ENCODE measurements around the gene PTPRN. TPM values are rescaled to one million over a fixed set of nuclear protein-coding genes. Genes with fewer than 3 reads are reported as not detected.
A peak's percentile ranks its signal among the peaks of the same experiment; 100 is the strongest.
"Not testable (repeated sequence)": the region's sequence is repeated elsewhere in the genome, so short reads cannot be mapped to it uniquely, and the experiment has no call there.

PTPRN gene
- total and polyA plus RNA-seq, 8 donors: 0.17 to 1.4 (median 0.79) TPM; not detected in 1

DNA sequence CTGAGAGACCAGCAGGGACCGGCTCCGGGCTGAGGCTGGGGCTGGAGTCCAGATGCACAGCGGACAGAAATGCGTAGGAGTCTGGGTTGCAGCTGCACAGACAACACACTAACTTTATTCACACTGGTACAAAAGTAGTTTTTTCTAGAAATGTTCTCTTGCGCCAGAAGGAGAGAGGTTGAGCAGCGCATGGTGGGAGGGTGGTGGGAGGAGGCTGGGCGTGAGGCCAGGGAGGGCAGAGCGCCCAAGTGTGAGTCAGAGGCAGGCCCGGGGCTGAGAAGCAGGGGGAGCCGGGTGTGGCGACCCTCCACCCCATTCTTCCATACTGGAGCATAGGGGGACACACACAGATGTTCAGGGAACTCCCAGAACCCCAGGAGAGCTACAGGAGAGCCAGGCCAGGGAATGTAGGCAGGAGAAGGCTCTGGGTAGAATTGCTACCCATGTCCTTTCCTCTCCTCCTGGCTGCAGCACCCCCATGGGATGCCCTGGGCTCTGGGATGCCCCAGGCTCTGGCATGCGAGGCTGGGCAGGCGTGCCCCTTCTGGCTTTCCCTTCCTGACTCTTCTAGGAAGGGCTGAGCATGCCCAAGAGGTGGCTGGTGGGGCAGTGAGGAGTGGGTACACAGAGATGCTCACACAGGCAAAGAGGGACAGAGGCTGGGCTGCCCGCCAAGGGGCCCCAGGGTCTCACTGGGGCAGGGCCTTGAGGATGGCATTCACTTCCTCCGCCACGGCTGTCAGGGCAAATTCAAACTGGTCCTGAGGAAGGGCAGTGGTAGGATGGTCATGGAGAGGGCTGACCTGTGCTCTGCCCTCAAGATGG, 19.5 kb downstream of the PTPRN start:
- TF ChIP-seq, protein P1, sequence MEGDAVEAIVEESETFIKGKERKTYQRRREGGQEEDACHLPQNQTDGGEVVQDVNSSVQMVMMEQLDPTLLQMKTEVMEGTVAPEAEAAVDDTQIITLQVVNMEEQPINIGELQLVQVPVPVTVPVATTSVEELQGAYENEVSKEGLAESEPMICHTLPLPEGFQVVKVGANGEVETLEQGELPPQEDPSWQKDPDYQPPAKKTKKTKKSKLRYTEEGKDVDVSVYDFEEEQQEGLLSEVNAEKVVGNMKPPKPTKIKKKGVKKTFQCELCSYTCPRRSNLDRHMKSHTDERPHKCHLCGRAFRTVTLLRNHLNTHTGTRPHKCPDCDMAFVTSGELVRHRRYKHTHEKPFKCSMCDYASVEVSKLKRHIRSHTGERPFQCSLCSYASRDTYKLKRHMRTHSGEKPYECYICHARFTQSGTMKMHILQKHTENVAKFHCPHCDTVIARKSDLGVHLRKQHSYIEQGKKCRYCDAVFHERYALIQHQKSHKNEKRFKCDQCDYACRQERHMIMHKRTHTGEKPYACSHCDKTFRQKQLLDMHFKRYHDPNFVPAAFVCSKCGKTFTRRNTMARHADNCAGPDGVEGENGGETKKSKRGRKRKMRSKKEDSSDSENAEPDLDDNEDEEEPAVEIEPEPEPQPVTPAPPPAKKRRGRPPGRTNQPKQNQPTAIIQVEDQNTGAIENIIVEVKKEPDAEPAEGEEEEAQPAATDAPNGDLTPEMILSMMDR (IDR thresholded peaks at IDR 0.05): no peak
- Histone ChIP-seq H3K4me3 (no peak overlapping the region), H3K27ac (peak overlapping the region in 1 of 2 donors; percentile 44), H3K4me1 (peaks cover 0 to 7% of the 10 kb centered on the region in 2 donors), H3K9me3 (no peaks in the 10 kb centered on the region), H3K36me3 (peaks cover 0 to 21% of the 10 kb centered on the region in 2 donors), H3K27me3 (peaks cover 0 to 5% of the 10 kb centered on the region in 2 donors)
- intact Hi-C loops (cut with DNase I): loop anchor here in 1 of 2 donors (10.0 kb wide), 1 partner anchor 125 kb away; the partner anchor contains the start of gene NHEJ1
- peak; percentile 54 for ATAC-seq
- DNase-seq: peak in 3 of 4 donors; percentile 39 to 82 (median 46)

DNA sequence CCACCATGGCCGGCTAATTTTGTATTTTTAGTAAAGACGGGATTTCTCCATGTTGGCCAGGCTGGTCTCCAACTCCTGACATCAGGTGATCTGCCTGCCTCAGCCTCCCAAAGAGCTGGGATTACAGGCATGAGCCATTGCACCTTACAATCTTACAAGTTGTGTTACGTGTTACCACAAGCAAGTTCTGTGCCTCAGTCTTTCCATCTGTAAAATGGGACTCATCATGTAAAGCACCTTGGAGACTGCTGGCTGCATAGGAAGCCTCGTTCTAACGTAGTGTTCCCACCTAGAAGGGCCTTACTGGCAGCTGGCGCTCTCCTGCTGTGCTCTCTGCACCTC, 20.0 kb downstream of the PTPRN start:
- peaks cover 0 to 4% of the 10 kb centered on the region in 2 donors for H3K27me3 ChIP-seq
- intact Hi-C loops (cut with DNase I): no loop called here
- no peak for DNase-seq
- H3K4me1 ChIP-seq: peaks cover 0 to 3% of the 10 kb centered on the region in 2 donors
- H3K9me3 ChIP-seq: no peaks in the 10 kb centered on the region
- TF ChIP-seq, protein P1 (IDR thresholded peaks at IDR 0.05): no peak
- peaks cover 0 to 27% of the 10 kb centered on the region in 2 donors for H3K36me3 ChIP-seq
- ATAC-seq: no peak
- H3K4me3 ChIP-seq: no peak overlapping the region
- peak overlapping the region in 1 of 2 donors; percentile 44 for H3K27ac ChIP-seq

DNA sequence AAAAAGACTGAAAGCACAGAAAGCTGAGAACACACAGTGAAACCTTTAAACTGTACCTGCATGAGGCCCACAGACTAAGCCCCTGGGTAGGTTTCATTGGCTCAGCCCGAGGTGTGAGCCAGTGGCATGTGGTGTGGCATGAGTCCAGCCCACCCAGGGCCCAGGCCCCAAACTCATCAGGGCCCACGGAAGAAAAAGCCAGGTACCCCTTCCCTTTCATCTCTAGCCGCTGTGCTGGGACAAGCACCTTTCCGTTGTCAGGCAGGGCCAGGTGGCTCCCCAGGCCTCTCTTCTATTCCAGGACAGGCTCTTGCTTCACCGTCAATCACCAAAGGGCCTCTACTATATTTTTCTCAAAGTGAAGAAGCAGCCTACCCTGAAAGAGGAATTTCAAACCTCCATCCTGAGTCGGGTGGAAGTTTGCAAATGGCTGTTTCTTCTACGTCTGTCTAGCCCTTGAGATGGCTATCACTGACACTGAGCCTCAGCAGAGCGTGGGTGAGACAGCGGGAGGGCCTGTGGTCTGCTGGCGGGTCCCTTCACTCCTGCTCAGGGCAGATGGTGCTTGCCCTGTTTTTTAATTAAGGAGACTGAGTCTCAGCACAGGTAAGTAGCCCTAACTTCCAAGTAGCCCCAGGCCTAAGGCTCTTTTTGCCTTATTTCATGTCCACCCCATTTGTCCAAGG, 21.5 kb downstream of the PTPRN start:
- Histone ChIP-seq H3K27me3 (no peaks in the 10 kb centered on the region), H3K36me3 (peaks cover 0 to 41% of the 10 kb centered on the region in 2 donors), H3K4me3 (no peak overlapping the region), H3K27ac (no peak overlapping the region), H3K9me3 (no peaks in the 10 kb centered on the region), H3K4me1 (no peaks in the 10 kb centered on the region)
- DNase-seq (no peak), ATAC-seq (no peak)
- TF ChIP-seq, protein P1 (IDR thresholded peaks at IDR 0.05): no peak
- intact Hi-C loops (cut with DNase I): no loop called here

DNA sequence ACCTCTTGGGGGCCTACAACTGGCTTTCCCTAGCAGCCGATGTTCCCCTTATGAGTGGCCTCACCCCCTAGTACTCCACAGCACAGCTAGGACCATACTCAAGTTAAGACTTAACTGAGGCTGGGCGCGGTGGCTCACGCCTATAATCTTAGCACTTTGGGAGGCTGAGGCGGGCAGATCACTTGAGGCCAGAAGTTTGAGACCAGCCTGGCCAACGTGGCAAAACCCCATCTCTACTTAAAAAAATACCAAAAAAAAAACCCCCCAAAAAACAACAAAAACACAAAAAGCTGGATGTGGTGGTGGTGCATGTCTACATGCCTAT, 22.1 kb downstream of the PTPRN start:
- intact Hi-C loops (cut with DNase I); ATAC-seq; H3K9me3 ChIP-seq; H3K4me1 ChIP-seq; DNase-seq; H3K4me3 ChIP-seq; H3K27me3 ChIP-seq; H3K27ac ChIP-seq: not testable (repeated sequence)
- H3K36me3 ChIP-seq: peaks cover 0 to 48% of the 10 kb centered on the region in 2 donors

DNA sequence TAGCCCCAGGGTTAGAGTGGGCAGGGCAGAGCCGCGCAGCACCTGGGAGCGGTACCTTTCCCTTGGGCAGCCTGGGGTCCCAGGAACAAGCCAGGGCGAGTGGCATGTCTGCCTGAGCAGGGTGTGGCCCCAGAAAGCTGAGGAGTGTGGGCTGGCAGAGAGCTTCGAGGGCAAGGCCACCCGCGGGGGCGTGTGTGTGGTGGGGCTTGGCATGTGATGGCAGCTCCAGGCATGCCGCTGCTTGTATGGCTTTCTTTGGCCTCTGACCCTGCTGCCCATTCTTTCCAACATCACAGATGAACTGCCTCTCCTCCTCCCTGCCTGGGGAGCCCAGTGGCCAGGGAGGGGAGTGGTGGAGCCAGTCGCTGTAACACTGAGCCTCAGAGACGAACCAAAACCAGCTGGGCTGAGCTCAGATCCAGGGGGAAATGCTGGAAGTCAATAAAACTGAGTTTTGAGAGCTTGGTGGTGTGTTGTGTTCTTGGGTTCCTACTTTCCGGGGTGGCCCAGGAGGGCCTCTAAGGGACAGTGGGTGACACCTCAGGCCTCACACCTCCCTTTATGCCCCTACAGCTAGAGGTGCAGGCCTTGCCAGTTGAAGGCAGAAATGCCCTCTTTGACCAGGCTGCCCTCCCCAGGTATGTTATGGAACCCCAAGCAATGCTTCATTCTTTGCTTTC, 22.6 kb downstream of the PTPRN start:
- Histone ChIP-seq H3K27ac (no peak overlapping the region), H3K4me1 (no peaks in the 10 kb centered on the region), H3K9me3 (no peaks in the 10 kb centered on the region), H3K4me3 (no peak overlapping the region), H3K36me3 (peaks cover 0 to 53% of the 10 kb centered on the region in 2 donors), H3K27me3 (no peaks in the 10 kb centered on the region)
- no peak for DNase-seq
- ATAC-seq: no peak
- TF ChIP-seq, protein P1 (IDR thresholded peaks at IDR 0.05): no peak
- intact Hi-C loops (cut with DNase I): no loop called here

All from left lung (tissue), 10 donors.